T47D (cell line): ENCODE data around the gene PKP4.
A peak's percentile ranks its signal among the peaks of the same experiment; 100 is the strongest.
"Not testable (repeated sequence)": the region's sequence is repeated elsewhere in the genome, so short reads cannot be mapped to it uniquely, and the experiment has no call there.

Experiments used
- DNase-seq, 2 experiments: peaks; one replicate each; pipeline versions ENCODE4 v3.0.0 to v3.0.0-alpha.2; 2011 to 2012; ENCODE audit warnings: low read depth in 1 of 2, low spot score in 1 of 2
- JUND ChIP-seq: IDR thresholded peaks from 2 replicates; pipeline ENCODE4 v1.6.1; 2012; ENCODE audit warnings: low read depth
- in situ Hi-C: cut with HindIII; loops from 2 replicates; pipeline ENCODE4 v1.10.0; 2016; ENCODE audit warnings: low sequenced_read_pairs, low pct_unique_long_range_greater_than_20kb

Gene PKP4

GRCh38 chr2:158456309-158457066 lies at the start of gene PKP4, which contains the start of gene CCDC148:
Gene PKP4 (plus strand): TSS chr2:158456952. CDS start chr2:158533185, 76,233 bp downstream.
Gene CCDC148 (minus strand): TSS chr2:158456753. CDS start chr2:158456439, 314 bp downstream.
- no peak for TF ChIP-seq JUND
- peak; percentile 67 to 94 for DNase-seq
- in situ Hi-C loops = no loop called here

- no peak for TF ChIP-seq JUND
- no peak for DNase-seq
Measured at GRCh38 chr2:158407031-158407430, 49.7 kb upstream of the PKP4 start.

GRCh38 chr2:158410132-158410531 lies 46.6 kb upstream of the PKP4 start:
- in situ Hi-C loops = no loop called here
- TF ChIP-seq JUND = no peak

More at GRCh38 chr2:158407031-158407430, 49.7 kb upstream of the PKP4 start:
- in situ Hi-C loops = no loop called here

GRCh38 chr2:158411748-158412147 lies 45.0 kb upstream of the PKP4 start:
- in situ Hi-C loops = no loop called here
- no peak for TF ChIP-seq JUND
- DNase-seq = no peak

More at GRCh38 chr2:158410132-158410531, 46.6 kb upstream of the PKP4 start:
- DNase-seq = no peak

- TF ChIP-seq JUND = no peak
- in situ Hi-C loops = no loop called here
- peak in 1 of 2 experiments; percentile 12 for DNase-seq
Measured at GRCh38 chr2:158412206-158412605, 44.5 kb upstream of the PKP4 start.

GRCh38 chr2:158413581-158413980 lies 43.2 kb upstream of the PKP4 start:
- in situ Hi-C loops = no loop called here
- no peak for DNase-seq
- TF ChIP-seq JUND = no peak

- TF ChIP-seq JUND = no peak
- in situ Hi-C loops = no loop called here
- no peak for DNase-seq
Measured at GRCh38 chr2:158414538-158414937, 42.2 kb upstream of the PKP4 start.

GRCh38 chr2:158432117-158432516 lies 24.6 kb upstream of the PKP4 start:
- no peak for DNase-seq
- no peak for TF ChIP-seq JUND
- in situ Hi-C loops = no loop called here

- in situ Hi-C loops, DNase-seq: not testable (repeated sequence)
Measured at GRCh38 chr2:158433716-158434115, 23.0 kb upstream of the PKP4 start.

GRCh38 chr2:158439062-158439461 lies 17.7 kb upstream of the PKP4 start:
- in situ Hi-C loops, DNase-seq: not testable (repeated sequence)

- no peak for TF ChIP-seq JUND
- DNase-seq = no peak
- in situ Hi-C loops = no loop called here
Measured at GRCh38 chr2:158443606-158444005, 13.1 kb upstream of the PKP4 start.

GRCh38 chr2:158457092-158457825 lies 507 bp downstream of the PKP4 start:
- TF ChIP-seq JUND = no peak
- DNase-seq = peak in 1 of 2 experiments; percentile 61
- in situ Hi-C loops = no loop called here
